NCI-H510A treated with DMSO at 0.1 percent for 48 hours (cell line): ENCODE results near the gene GALNT2.

Source experiments
- DNase-seq: peaks from one replicate; lab custom pipeline; 2025; lab: John Stamatoyannopoulos, UW

Gene GALNT2

DNA sequence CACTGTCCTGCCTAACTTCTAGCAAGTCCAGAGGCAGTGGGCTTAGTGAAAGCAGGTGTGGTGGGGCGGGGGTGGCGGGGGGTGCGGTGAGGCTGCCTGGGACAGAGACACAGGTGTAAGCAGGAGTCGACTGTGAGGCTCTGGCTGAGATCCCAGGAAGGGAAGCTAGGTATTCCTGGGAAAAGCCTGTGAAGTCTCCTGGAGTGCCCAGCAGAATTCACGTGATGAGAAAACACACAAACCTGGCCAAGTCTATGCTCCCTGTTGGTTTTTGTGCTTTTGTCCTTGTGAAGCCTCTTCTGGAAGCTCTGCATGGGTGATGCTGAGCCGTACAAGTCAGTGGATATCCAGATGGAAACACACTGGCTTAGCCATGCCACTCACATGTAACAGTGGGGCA is 5.3 kb downstream of the GALNT2 start:
- DNase-seq: no peak

- DNase-seq: no peak
Measured at GRCh38 chr1:230072866-230073265, 5.8 kb downstream of the GALNT2 start.

GRCh38 chr1:230073371-230074035 is 6.5 kb downstream of the GALNT2 start:
- no peak for DNase-seq

- no peak for DNase-seq
Measured at GRCh38 chr1:230074270-230074669, 7.2 kb downstream of the GALNT2 start.

DNA sequence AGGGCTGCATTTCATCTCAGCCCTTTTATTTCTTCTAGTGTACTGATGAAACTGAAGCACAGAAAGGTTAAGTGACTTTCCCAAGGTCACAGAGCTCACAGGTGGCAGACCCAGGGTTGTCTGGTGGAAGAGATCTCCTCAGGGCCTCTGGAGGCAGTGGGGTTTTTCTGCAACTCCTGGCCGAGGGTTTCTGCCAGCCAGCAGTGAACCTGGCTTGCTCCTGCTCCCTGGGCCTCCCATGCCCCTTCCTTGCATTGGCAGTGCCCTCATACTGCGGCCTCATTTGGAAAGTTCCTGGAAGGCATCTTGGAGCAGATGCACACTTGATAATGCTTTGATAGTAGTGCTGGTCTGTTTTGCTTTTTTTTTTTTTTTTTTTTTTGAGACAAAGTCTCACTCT is 7.7 kb downstream of the GALNT2 start:
- DNase-seq: no peak

- no peak for DNase-seq
Measured at GRCh38 chr1:230076121-230076520, 9.1 kb downstream of the GALNT2 start.

GRCh38 chr1:230077011-230077410 is 10.0 kb downstream of the GALNT2 start:
- DNase-seq: no peak

DNA sequence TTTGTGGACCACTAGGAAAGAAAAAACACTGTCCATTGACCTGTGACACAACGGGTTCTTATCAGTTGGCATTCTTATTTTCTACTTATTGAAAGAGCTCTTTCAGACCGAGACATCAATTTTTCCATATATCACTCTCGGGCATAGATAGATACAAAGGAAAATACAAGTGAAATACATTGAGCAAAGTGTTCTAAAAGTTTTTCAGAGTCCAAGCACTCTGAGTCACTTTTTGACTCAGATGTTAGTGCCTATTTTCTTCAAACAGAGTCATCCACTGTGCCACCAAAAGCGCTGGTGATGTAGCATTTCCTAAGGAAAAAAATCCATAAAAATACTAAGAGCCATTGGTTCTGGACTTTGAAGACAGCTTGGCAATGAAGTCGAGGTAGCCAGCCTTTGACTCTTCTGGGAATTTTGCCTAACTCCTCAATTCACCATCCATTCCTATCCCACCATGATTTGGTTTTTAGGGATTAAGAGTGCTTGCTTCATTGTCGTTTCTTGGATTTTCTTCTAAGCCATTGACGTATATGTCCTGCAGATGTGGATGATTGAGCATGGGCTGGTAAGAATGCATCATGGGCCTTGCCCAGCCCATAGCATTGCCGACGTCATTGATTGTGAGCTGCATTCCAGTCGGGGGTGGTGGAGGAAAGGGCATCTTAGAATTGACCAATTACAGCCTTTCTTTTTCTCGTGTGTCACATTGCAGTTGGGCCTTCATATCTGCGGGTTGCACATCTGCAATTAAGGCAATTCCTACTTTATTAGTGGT is 10.6 kb downstream of the GALNT2 start:
- no peak for DNase-seq

DNA sequence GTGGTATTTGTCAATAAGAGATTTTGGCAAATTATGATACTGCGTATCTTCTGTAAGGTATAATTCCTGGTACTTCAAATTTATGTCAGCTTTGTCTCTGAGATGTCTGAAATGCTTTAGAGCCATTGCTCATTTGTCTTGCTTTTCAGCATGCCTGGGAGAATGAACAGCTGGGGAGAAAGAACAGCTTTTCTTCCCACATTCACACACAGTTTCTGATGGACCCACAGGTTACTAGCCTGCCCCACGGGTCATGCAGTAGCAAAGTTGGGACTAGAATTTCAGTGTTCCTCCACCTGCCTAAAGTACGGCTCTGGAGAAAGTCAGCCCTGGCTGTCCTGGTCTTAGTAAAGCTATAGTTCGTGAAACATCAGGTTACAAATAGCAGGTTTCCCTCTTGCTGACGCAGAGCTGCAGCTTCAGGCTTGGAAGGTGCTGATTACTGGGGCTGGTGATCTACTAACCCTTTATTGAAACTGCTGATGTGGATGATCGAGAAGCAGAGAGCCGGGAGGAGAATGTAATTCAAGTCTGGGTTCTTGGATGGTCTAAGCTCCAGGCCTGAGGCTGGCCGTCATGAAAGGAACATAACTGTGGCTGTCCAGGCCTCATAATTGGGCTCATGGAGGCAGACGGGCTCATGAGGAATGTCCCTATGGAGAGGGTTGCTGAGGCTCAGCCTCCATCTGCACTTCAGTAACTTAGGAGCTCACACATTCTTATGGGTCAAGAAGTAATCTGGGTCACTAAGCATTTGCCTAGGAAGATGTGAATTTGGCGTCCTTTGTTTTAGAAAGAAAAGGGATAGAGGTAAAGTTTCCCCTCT is 12.4 kb downstream of the GALNT2 start:
- DNase-seq: no peak

- DNase-seq: no peak
Measured at GRCh38 chr1:230080822-230081221, 13.8 kb downstream of the GALNT2 start.

DNA sequence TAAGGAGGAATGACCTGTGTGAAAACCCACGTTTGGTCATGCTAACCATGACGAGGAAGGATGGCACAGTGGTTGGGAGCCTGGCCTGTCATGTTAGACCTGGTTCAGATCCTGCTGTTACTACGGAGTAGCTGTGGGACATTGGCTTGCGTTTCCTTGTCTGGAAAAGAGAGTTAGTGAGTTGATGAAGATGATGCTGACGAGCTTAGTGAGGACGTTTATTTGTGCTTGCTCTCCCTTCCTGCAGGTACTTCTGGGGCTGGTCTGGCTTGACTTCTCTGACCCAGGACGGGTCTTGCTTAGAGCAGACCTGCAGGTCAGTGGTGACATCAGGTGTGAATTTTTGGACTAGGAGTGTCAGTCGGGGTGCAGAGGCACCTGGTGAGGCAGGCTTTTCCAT is 14.7 kb downstream of the GALNT2 start:
- no peak for DNase-seq

- no peak for DNase-seq
Measured at GRCh38 chr1:230082211-230082610, 15.2 kb downstream of the GALNT2 start.

- no peak for DNase-seq
Measured at GRCh38 chr1:230083053-230083452, 16.0 kb downstream of the GALNT2 start.

DNA sequence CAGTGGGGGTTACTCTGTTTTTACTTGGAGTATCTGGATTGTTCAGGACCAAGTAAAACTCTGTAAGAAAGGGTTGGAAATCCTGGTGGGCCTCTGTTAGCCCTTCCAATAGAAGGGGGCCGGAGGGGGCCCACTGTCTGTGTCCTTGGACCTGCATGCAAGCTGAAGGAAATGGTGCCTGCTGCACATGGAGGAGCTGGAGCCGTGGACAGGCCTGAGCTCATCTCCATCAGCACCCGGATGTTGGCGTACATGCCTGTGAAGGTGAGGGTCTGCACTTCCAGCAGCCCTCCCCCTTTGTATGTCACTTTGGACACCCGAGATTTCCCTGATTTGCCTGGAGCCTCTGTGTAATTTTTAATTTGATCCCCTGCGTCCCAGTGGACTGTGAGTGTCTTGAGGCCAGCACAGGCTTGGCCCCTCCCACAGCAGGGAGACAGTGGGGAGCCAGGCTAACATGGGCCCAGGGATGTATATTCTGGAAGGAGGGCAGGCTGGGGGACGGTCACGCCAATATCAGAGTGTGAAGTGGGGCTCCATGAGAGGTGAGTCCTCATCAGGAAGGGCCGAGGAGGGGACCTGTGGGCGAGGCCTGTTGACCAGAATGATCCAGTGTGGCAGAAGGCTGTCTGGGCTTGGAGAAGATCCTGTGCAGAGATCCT is 16.8 kb downstream of the GALNT2 start:
- DNase-seq: no peak

GRCh38 chr1:230084408-230085177 is 17.6 kb downstream of the GALNT2 start:
- DNase-seq: no peak

DNA sequence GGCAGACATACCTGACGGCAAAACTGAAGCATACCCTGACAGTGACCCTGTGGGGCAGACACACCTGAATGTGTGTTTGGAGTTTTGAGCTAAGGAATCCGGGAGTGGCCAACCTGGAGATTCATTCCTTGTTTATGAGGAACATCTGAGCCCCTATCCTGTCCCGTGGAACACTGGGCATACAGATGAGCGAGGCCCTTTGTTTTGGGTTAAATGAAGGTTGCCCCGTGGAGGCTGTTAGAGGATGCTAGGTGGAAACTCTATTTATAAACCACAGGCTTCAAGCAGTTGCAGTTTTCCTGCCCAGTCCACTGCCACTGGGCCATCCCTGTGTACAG is 18.1 kb downstream of the GALNT2 start:
- DNase-seq: no peak

DNA sequence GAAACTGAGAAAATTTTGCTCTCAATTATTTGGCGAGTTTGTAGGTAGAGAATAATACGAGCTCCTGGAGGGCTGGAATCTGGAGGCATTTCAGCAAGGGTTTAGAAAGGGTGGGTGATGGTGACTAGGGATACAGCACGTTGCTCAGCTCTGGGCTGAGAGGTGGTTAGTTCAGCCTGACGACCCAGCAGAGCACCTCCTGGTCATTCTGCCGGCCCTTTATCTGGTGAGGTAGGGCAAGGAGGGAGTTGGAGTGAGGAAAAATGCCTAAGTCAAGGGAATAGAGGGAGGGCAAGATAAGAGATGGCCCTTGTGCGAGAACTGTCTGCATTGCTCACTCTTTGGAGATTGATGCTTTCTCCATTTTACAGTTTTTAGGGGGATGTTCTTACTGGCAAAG is 19.1 kb downstream of the GALNT2 start:
- no peak for DNase-seq

DNA sequence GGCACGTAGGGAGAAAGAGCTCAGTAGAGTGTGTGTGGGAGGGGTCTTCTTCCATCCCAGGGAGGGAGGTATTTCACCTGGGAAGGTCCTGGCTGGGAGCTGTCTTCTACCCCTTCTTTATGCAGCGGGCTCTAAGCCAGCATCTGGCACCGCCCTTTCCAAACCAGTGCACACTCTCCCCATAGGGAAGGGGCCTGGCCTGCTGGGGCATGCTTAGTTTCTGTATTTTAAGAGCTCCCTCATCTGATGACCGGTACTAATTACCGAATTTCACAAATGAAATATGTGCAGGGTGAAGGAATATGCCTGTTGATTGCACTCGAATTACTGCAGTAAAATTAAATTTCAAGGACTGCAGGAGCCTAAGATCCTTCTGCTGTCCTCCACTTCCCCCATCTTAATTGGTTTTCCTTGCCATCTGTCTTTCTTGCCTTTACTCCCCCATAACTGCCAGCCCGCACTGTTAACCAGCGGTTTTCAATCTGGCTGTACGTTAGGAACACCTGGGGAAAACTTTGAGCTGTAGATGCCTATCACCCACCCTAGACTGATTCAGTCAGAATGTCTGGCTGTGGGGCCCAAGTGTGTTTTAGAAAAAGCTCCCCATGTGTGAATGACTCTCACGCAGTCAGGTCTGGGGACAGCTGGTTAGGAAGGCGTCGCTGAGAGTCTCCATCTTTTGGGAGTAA is 20.1 kb downstream of the GALNT2 start:
- DNase-seq: no peak

DNA sequence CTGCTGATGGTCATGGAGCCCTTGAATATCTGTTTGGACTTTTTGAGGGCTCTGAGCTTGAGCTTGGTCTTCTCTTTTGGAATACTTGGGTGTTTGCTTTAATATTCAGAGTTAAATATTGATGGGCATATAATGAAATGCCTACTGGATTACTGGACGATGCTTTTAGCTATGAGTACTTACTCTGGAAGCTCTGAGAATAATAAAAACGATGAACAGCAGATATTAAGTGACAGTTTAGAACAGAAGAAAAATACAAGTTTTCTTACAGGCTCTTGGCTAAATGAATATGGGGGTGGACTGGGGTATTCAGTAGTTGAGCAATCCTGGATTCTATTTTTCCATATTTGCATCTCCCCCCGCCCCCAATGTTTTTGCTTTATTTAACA is 20.7 kb downstream of the GALNT2 start:
- DNase-seq: no peak

GRCh38 chr1:230090194-230090711 is 23.2 kb downstream of the GALNT2 start:
- no peak for DNase-seq
